SK-N-SH (cell line): ENCODE results near the gene FBXL7.

ENCODE experiments used
- FOXM1 ChIP-seq: IDR thresholded peaks from 2 replicates; pipeline ENCODE4 v1.4.0; 2012; ENCODE audit warnings: low read depth, mild to moderate bottlenecking
- GABPA ChIP-seq: IDR thresholded peaks from 2 replicates; pipeline ENCODE4 v1.4.0; 2012; ENCODE audit warnings: low read depth, mild to moderate bottlenecking
- POLR2AphosphoS5 ChIP-seq: IDR thresholded peaks from 2 replicates; pipeline ENCODE4 v1.6.1; 2012; ENCODE audit warnings: low read depth, low read length
- RCOR1 ChIP-seq: fragments of 150-350 bp; IDR thresholded peaks from 2 replicates; pipeline ENCODE4 v1.6.1; 2017; ENCODE audit warnings: antibody characterized with exemption, low read length
- RXRA ChIP-seq: IDR thresholded peaks from 2 replicates; pipeline ENCODE4 v1.4.0; 2012; ENCODE audit warnings: low read depth, mild to moderate bottlenecking, borderline replicate concordance
- SIN3A ChIP-seq: IDR thresholded peaks from 2 replicates; pipeline ENCODE4 v1.6.1; 2012; ENCODE audit warnings: low read depth, mild to moderate bottlenecking, low read length, moderate library complexity, borderline replicate concordance
- SMC3 ChIP-seq: IDR thresholded peaks from 2 replicates; pipeline ENCODE4 v1.6.1; 2012; ENCODE audit warnings: low read depth, low read length, improper control_type of control experiment
- TAF1 ChIP-seq: IDR thresholded peaks from 2 replicates; pipeline ENCODE4 v1.6.1; 2012; ENCODE audit warnings: low read depth, mild to moderate bottlenecking, low read length, moderate library complexity, borderline replicate concordance
- YY1 ChIP-seq: IDR thresholded peaks from 2 replicates; pipeline ENCODE4 v1.4.0; 2012; ENCODE audit warnings: low read depth, mild to moderate bottlenecking
- TF ChIP-seq, protein P1 (sequence below): IDR thresholded peaks from 2 replicates; pipeline ENCODE4 v1.4.0; 2012; ENCODE audit warnings: low read depth
- TF ChIP-seq, protein P2 (sequence below): fragments of 200-600 bp; sonication (generic); IDR thresholded peaks from 2 replicates; pipeline ENCODE4 v1.6.1; 2017; ENCODE audit warnings: antibody characterized with exemption, mild to moderate bottlenecking, moderate library complexity

DNA sequence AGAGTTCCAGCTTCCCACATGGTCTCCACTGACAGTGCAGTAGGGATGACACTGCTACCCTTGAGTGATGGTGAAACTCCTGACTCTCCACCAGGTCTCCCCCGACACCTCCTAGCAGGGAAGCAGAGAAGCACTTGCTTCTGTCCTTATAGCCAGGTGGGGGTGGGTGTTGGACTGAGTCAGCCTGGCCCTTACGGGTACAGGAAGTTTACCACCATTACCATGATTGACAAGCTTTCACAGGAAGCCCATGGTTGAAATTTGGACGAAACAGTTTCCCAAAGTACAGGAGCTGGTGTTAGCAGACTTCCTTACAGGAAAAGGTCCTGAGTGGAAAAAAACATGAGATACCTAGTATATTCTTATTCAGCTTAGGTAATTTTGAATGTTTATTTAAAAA is 3.1 kb upstream of the FBXL7 start:
- TF ChIP-seq, protein P1, sequence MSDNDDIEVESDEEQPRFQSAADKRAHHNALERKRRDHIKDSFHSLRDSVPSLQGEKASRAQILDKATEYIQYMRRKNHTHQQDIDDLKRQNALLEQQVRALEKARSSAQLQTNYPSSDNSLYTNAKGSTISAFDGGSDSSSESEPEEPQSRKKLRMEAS = no peak
- TF ChIP-seq YY1 = no peak
- TF ChIP-seq, protein P2, sequence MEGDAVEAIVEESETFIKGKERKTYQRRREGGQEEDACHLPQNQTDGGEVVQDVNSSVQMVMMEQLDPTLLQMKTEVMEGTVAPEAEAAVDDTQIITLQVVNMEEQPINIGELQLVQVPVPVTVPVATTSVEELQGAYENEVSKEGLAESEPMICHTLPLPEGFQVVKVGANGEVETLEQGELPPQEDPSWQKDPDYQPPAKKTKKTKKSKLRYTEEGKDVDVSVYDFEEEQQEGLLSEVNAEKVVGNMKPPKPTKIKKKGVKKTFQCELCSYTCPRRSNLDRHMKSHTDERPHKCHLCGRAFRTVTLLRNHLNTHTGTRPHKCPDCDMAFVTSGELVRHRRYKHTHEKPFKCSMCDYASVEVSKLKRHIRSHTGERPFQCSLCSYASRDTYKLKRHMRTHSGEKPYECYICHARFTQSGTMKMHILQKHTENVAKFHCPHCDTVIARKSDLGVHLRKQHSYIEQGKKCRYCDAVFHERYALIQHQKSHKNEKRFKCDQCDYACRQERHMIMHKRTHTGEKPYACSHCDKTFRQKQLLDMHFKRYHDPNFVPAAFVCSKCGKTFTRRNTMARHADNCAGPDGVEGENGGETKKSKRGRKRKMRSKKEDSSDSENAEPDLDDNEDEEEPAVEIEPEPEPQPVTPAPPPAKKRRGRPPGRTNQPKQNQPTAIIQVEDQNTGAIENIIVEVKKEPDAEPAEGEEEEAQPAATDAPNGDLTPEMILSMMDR = no peak
- TF ChIP-seq SMC3 = no peak
- TF ChIP-seq RCOR1 = no peak
- TF ChIP-seq TAF1 = no peak
- TF ChIP-seq RXRA = no peak
- TF ChIP-seq POLR2AphosphoS5 = no peak
- TF ChIP-seq FOXM1 = no peak
- TF ChIP-seq SIN3A = no peak
- TF ChIP-seq GABPA = no peak
